ENCODE measurements around the gene PAIP2.

- TF ChIP-seq, protein P1, sequence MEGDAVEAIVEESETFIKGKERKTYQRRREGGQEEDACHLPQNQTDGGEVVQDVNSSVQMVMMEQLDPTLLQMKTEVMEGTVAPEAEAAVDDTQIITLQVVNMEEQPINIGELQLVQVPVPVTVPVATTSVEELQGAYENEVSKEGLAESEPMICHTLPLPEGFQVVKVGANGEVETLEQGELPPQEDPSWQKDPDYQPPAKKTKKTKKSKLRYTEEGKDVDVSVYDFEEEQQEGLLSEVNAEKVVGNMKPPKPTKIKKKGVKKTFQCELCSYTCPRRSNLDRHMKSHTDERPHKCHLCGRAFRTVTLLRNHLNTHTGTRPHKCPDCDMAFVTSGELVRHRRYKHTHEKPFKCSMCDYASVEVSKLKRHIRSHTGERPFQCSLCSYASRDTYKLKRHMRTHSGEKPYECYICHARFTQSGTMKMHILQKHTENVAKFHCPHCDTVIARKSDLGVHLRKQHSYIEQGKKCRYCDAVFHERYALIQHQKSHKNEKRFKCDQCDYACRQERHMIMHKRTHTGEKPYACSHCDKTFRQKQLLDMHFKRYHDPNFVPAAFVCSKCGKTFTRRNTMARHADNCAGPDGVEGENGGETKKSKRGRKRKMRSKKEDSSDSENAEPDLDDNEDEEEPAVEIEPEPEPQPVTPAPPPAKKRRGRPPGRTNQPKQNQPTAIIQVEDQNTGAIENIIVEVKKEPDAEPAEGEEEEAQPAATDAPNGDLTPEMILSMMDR (IDR thresholded peaks at IDR 0.05), result no peak
- TF ChIP-seq POLR2A (IDR thresholded peaks at IDR 0.05; ENCODE audit: low read depth), result no peak
- TF ChIP-seq POLR2AphosphoS5 (IDR thresholded peaks at IDR 0.05), result no peak
Measured at GRCh38 chr5:139364466-139364865, 22.8 kb downstream of the PAIP2 start.

All from esophagus muscularis mucosa (tissue), 3 donors.